Prostate gland (tissue), 2 donors: ENCODE measurements around the gene MACIR.

ENCODE experiments used
- POLR2A ChIP-seq: fragments of 450-650 bp; IDR thresholded peaks from one replicate; pipeline ENCODE4 v1.6.1; 2016; ENCODE audit warnings: antibody characterized with exemption, mild to moderate bottlenecking
- POLR2AphosphoS5 ChIP-seq: sonication (generic); formaldehyde crosslinking; IDR thresholded peaks from one replicate; pipeline ENCODE4 v1.6.1; 2017; ENCODE audit warnings: antibody characterized with exemption
- TF ChIP-seq, protein P1 (sequence below), 4 experiments: fragments of 200-600 bp in 2 of 4; fragments of 450-650 bp in 2 of 4; sonication (generic) in 2 of 4; IDR thresholded peaks; 1 replicate in 3 of 4; 2 replicates in 1 of 4; pipeline ENCODE4 v1.5.1; 2016 to 2019; ENCODE audit warnings: antibody characterized with exemption in 4 of 4, mild to moderate bottlenecking in 2 of 4, moderate library complexity in 2 of 4

DNA sequence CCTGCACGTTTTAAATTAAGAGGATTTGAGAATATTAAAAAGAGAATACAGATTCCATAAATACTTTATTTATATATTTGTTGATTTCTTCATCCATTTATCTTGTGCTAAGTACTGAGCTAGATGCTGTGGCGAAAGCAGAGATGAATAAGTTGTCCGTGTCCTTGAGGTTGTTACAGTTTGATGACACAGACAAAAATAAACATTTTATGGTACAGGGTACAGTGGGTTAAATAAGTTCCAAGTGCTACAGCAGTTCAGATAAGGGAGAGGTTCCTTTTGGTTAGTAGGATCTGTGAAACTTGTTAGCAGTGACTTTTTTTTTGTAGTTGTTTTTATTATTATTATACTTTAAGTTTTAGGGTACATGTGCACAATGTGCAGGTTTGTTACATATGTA is 50.2 kb downstream of the MACIR start:
- TF ChIP-seq, protein P1, sequence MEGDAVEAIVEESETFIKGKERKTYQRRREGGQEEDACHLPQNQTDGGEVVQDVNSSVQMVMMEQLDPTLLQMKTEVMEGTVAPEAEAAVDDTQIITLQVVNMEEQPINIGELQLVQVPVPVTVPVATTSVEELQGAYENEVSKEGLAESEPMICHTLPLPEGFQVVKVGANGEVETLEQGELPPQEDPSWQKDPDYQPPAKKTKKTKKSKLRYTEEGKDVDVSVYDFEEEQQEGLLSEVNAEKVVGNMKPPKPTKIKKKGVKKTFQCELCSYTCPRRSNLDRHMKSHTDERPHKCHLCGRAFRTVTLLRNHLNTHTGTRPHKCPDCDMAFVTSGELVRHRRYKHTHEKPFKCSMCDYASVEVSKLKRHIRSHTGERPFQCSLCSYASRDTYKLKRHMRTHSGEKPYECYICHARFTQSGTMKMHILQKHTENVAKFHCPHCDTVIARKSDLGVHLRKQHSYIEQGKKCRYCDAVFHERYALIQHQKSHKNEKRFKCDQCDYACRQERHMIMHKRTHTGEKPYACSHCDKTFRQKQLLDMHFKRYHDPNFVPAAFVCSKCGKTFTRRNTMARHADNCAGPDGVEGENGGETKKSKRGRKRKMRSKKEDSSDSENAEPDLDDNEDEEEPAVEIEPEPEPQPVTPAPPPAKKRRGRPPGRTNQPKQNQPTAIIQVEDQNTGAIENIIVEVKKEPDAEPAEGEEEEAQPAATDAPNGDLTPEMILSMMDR (IDR thresholded peaks at IDR 0.05) = no peak
- TF ChIP-seq POLR2A = no peak
- TF ChIP-seq POLR2AphosphoS5 = no peak
